ENCODE data around the gene TNFAIP3. TPM values are rescaled to one million over a fixed set of nuclear protein-coding genes. Genes with fewer than 3 reads are reported as not detected.

The TNFAIP3 gene
- 2.1 and 124 TPM in 2 replicates for total RNA-seq

GRCh38 chr6:137866914-137867684 lies at the start of gene TNFAIP3:
TSS of gene TNFAIP3 (plus strand) at chr6:137867259. CDS start at chr6:137871228, 3,969 bp downstream.

Other genes with a start within 250 kb of the TNFAIP3 start
- gene PERP, start 240.2 kb downstream of the TNFAIP3 start, total RNA-seq: 325 and 354 TPM in 2 replicates

All from tracheal epithelial cell (primary cell).